Mammary epithelial cell (primary cell): Measurements from ENCODE around the gene SPAAR.

Experiments used
- CTCF ChIP-seq, 2 donors: IDR thresholded peaks in 1 of 2; conservative IDR thresholded peaks in 1 of 2; 2 replicates each; pipeline ENCODE4 v1.5.1; 2011 to 2012; ENCODE audit warnings: inconsistent platforms in 2 of 2, low read length in 2 of 2, mild to moderate bottlenecking in 2 of 2, control low read depth in 1 of 2, low read depth in 1 of 2; ENCODE audit not compliant: insufficient read depth in 1 of 2; ENCODE audit errors: extremely low read depth in 1 of 2
- EZH2 ChIP-seq: IDR thresholded peaks from 2 replicates; pipeline ENCODE4 v1.6.1; 2012; ENCODE audit warnings: low read length, inconsistent platforms, borderline replicate concordance

GRCh38 chr9:35956651-35957050 is 47.4 kb downstream of the SPAAR start:
- TF ChIP-seq CTCF (conservative IDR thresholded peaks at IDR 0.05 in 1 of 2, IDR thresholded peaks at IDR 0.05 in 1 of 2; ENCODE audit: extremely low read depth in 1 of 2, insufficient read depth in 1 of 2, low read depth in 1 of 2, low read length in 2 of 2) (no peak), EZH2 (no peak)
